Measurements from ENCODE around the gene VKORC1L1.
"Not testable (repeated sequence)": the region's sequence is repeated elsewhere in the genome, so short reads cannot be mapped to it uniquely, and the experiment has no call there.

The VKORC1L1 gene

GRCh38 chr7:65885533-65885932, 12.7 kb downstream of the VKORC1L1 start:
- not testable (repeated sequence) for H3K4me1 ChIP-seq (ENCODE audit: control insufficient read depth, insufficient read depth, low read length, poor library complexity, severe bottlenecking); H3K9me3 ChIP-seq (ENCODE audit: control insufficient read depth, low read length); H3K27ac ChIP-seq (ENCODE audit: low read depth, low read length, severe bottlenecking); H3K4me3 ChIP-seq (ENCODE audit: extremely low read depth, insufficient read depth, low read length, poor library complexity, severe bottlenecking); H3K36me3 ChIP-seq (ENCODE audit: control insufficient read depth, insufficient read depth, low read length)
- no CpG with 5 or more reads among the region's 3 CpGs for WGBS, 2 experiments (ENCODE audit: insufficient coverage in 2 of 2)

- H3K4me1 ChIP-seq (ENCODE audit: control insufficient read depth, insufficient read depth, low read length, poor library complexity, severe bottlenecking); H3K27ac ChIP-seq (ENCODE audit: low read depth, low read length, severe bottlenecking); H3K4me3 ChIP-seq (ENCODE audit: extremely low read depth, insufficient read depth, low read length, poor library complexity, severe bottlenecking); H3K9me3 ChIP-seq (ENCODE audit: control insufficient read depth, low read length); H3K36me3 ChIP-seq (ENCODE audit: control insufficient read depth, insufficient read depth, low read length): not testable (repeated sequence)
- WGBS, 2 experiments (ENCODE audit: insufficient coverage in 2 of 2) = 90 to 100% methylated on average over 2 to 3 of the region's 5 CpGs
Measured at GRCh38 chr7:65888434-65889156, 15.7 kb downstream of the VKORC1L1 start.

GRCh38 chr7:65889722-65890121, 16.8 kb downstream of the VKORC1L1 start:
- not testable (repeated sequence) for H3K36me3 ChIP-seq (ENCODE audit: control insufficient read depth, insufficient read depth, low read length); H3K27ac ChIP-seq (ENCODE audit: low read depth, low read length, severe bottlenecking); H3K9me3 ChIP-seq (ENCODE audit: control insufficient read depth, low read length); H3K4me1 ChIP-seq (ENCODE audit: control insufficient read depth, insufficient read depth, low read length, poor library complexity, severe bottlenecking); H3K4me3 ChIP-seq (ENCODE audit: extremely low read depth, insufficient read depth, low read length, poor library complexity, severe bottlenecking)
- no CpG with 5 or more reads among the region's 2 CpGs for WGBS, 2 experiments (ENCODE audit: insufficient coverage in 2 of 2)

- Histone ChIP-seq H3K4me1 (ENCODE audit: control insufficient read depth, insufficient read depth, low read length, poor library complexity, severe bottlenecking) (no peaks in the 10 kb centered on the region), H3K4me3 (ENCODE audit: extremely low read depth, insufficient read depth, low read length, poor library complexity, severe bottlenecking) (no peak overlapping the region), H3K27ac (ENCODE audit: low read depth, low read length, severe bottlenecking) (no peak overlapping the region), H3K36me3 (ENCODE audit: control insufficient read depth, insufficient read depth, low read length) (peaks cover 4% of the 10 kb centered on the region), H3K9me3 (ENCODE audit: control insufficient read depth, low read length) (no peaks in the 10 kb centered on the region)
- WGBS, 2 experiments (ENCODE audit: insufficient coverage in 2 of 2) = 92 to 94% methylated on average over 3 of the region's 5 CpGs
Measured at GRCh38 chr7:65892161-65892560, 19.3 kb downstream of the VKORC1L1 start.

- Histone ChIP-seq H3K9me3 (ENCODE audit: control insufficient read depth, low read length) (no peaks in the 10 kb centered on the region), H3K27ac (ENCODE audit: low read depth, low read length, severe bottlenecking) (no peak overlapping the region), H3K4me1 (ENCODE audit: control insufficient read depth, insufficient read depth, low read length, poor library complexity, severe bottlenecking) (no peaks in the 10 kb centered on the region), H3K36me3 (ENCODE audit: control insufficient read depth, insufficient read depth, low read length) (peaks cover 4% of the 10 kb centered on the region), H3K4me3 (ENCODE audit: extremely low read depth, insufficient read depth, low read length, poor library complexity, severe bottlenecking) (no peak overlapping the region)
- no CpG with 5 or more reads among the region's 1 CpG for WGBS, 2 experiments (ENCODE audit: insufficient coverage in 2 of 2)
Measured at GRCh38 chr7:65892835-65893234, 20.0 kb downstream of the VKORC1L1 start.

GRCh38 chr7:65896279-65896870, 23.5 kb downstream of the VKORC1L1 start:
- Histone ChIP-seq H3K4me1 (ENCODE audit: control insufficient read depth, insufficient read depth, low read length, poor library complexity, severe bottlenecking) (no peaks in the 10 kb centered on the region), H3K27ac (ENCODE audit: low read depth, low read length, severe bottlenecking) (no peak overlapping the region), H3K36me3 (ENCODE audit: control insufficient read depth, insufficient read depth, low read length) (peaks cover 17% of the 10 kb centered on the region), H3K9me3 (ENCODE audit: control insufficient read depth, low read length) (no peaks in the 10 kb centered on the region), H3K4me3 (ENCODE audit: extremely low read depth, insufficient read depth, low read length, poor library complexity, severe bottlenecking) (no peak overlapping the region)
- 100% methylated on average over 3 of the region's 4 CpGs for WGBS, 2 experiments (ENCODE audit: insufficient coverage in 2 of 2)

GRCh38 chr7:65897289-65897688, 24.4 kb downstream of the VKORC1L1 start:
- H3K27ac ChIP-seq (ENCODE audit: low read depth, low read length, severe bottlenecking); H3K4me1 ChIP-seq (ENCODE audit: control insufficient read depth, insufficient read depth, low read length, poor library complexity, severe bottlenecking); H3K4me3 ChIP-seq (ENCODE audit: extremely low read depth, insufficient read depth, low read length, poor library complexity, severe bottlenecking); H3K9me3 ChIP-seq (ENCODE audit: control insufficient read depth, low read length): not testable (repeated sequence)
- WGBS, 2 experiments (ENCODE audit: insufficient coverage in 2 of 2) = 100% methylated on average over 1 of the region's 3 CpGs; no CpG with 5 or more reads in 1 of the 2 experiments
- peaks cover 22% of the 10 kb centered on the region for H3K36me3 ChIP-seq (ENCODE audit: control insufficient read depth, insufficient read depth, low read length)

GRCh38 chr7:65898677-65899447, 26.0 kb downstream of the VKORC1L1 start:
- peaks cover 22% of the 10 kb centered on the region for H3K36me3 ChIP-seq (ENCODE audit: control insufficient read depth, insufficient read depth, low read length)
- 75 to 100% methylated on average over 1 to 2 of the region's 2 CpGs for WGBS, 2 experiments (ENCODE audit: insufficient coverage in 2 of 2)
- H3K4me3 ChIP-seq (ENCODE audit: extremely low read depth, insufficient read depth, low read length, poor library complexity, severe bottlenecking); H3K27ac ChIP-seq (ENCODE audit: low read depth, low read length, severe bottlenecking); H3K4me1 ChIP-seq (ENCODE audit: control insufficient read depth, insufficient read depth, low read length, poor library complexity, severe bottlenecking); H3K9me3 ChIP-seq (ENCODE audit: control insufficient read depth, low read length): not testable (repeated sequence)

GRCh38 chr7:65902306-65902705, 29.4 kb downstream of the VKORC1L1 start:
- Histone ChIP-seq H3K4me3 (ENCODE audit: extremely low read depth, insufficient read depth, low read length, poor library complexity, severe bottlenecking) (no peak overlapping the region), H3K4me1 (ENCODE audit: control insufficient read depth, insufficient read depth, low read length, poor library complexity, severe bottlenecking) (no peaks in the 10 kb centered on the region), H3K27ac (ENCODE audit: low read depth, low read length, severe bottlenecking) (no peak overlapping the region), H3K9me3 (ENCODE audit: control insufficient read depth, low read length) (peaks cover 8% of the 10 kb centered on the region), H3K36me3 (ENCODE audit: control insufficient read depth, insufficient read depth, low read length) (peaks cover 22% of the 10 kb centered on the region)

GRCh38 chr7:65907501-65908198, 34.8 kb downstream of the VKORC1L1 start:
- WGBS, 2 experiments (ENCODE audit: insufficient coverage in 2 of 2) = 73 to 96% methylated on average over 3 to 4 of the region's 6 CpGs
- H3K36me3 ChIP-seq (ENCODE audit: control insufficient read depth, insufficient read depth, low read length) = no peaks in the 10 kb centered on the region
- no peak overlapping the region for H3K4me3 ChIP-seq (ENCODE audit: extremely low read depth, insufficient read depth, low read length, poor library complexity, severe bottlenecking)
- no peak overlapping the region for H3K27ac ChIP-seq (ENCODE audit: low read depth, low read length, severe bottlenecking)
- no peaks in the 10 kb centered on the region for H3K9me3 ChIP-seq (ENCODE audit: control insufficient read depth, low read length)
- no peaks in the 10 kb centered on the region for H3K4me1 ChIP-seq (ENCODE audit: control insufficient read depth, insufficient read depth, low read length, poor library complexity, severe bottlenecking)
